KOPT-K1 (cell line): Measurements from ENCODE around the gene SERPINC1.

ENCODE experiments used
- H3K27ac ChIP-seq: fragments of 200-600 bp; sonication (generic); 2 replicates; pipeline ENCODE4 v1.5.1; 2016; ENCODE audit warnings: antibody characterized with exemption, mild to moderate bottlenecking, low read depth, low read length; ENCODE audit not compliant: poor library complexity, severe bottlenecking
- H3K36me3 ChIP-seq: fragments of 200-600 bp; sonication (generic); 2 replicates; pipeline ENCODE4 v1.5.1; 2017; ENCODE audit warnings: antibody characterized with exemption, mild to moderate bottlenecking, low read length, moderate library complexity; ENCODE audit not compliant: insufficient read depth
- H3K9me3 ChIP-seq: fragments of 200-600 bp; sonication (generic); 2 replicates; pipeline ENCODE4 v1.5.1; 2017; ENCODE audit warnings: antibody characterized with exemption, low read length, mild to moderate bottlenecking; ENCODE audit not compliant: insufficient read depth, poor library complexity, severe bottlenecking

The SERPINC1 gene

GRCh38 chr1:173871500-173871899 lies 45.6 kb downstream of the SERPINC1 start:
- Histone ChIP-seq H3K27ac (peak overlapping the region; percentile 56), H3K9me3 (no peaks in the 10 kb centered on the region), H3K36me3 (peaks cover 30% of the 10 kb centered on the region)

GRCh38 chr1:173871091-173871490 lies 46.0 kb downstream of the SERPINC1 start:
- Histone ChIP-seq H3K36me3 (peaks cover 30% of the 10 kb centered on the region), H3K9me3 (no peaks in the 10 kb centered on the region), H3K27ac (peak overlapping the region; percentile 56)

- Histone ChIP-seq H3K36me3 (peaks cover 30% of the 10 kb centered on the region), H3K27ac (peak overlapping the region; percentile 56), H3K9me3 (no peaks in the 10 kb centered on the region)
Observed at GRCh38 chr1:173870252-173871075, 46.7 kb downstream of the SERPINC1 start.

GRCh38 chr1:173869021-173869359 lies 48.1 kb downstream of the SERPINC1 start:
- H3K36me3 ChIP-seq = peaks cover 43% of the 10 kb centered on the region
- H3K27ac ChIP-seq = peak overlapping the region; percentile 93
- H3K9me3 ChIP-seq = no peaks in the 10 kb centered on the region

GRCh38 chr1:173868266-173869020 lies 48.7 kb downstream of the SERPINC1 start, which contains the start of gene ZBTB37:
TSS of gene ZBTB37 (plus strand) at chr1:173868380. CDS start at chr1:173870226, 1,846 bp downstream.
- peaks cover 49% of the 10 kb centered on the region for H3K36me3 ChIP-seq
- H3K27ac ChIP-seq = peak within 1 kb of the TSS; percentile 93
- no peaks in the 10 kb centered on the region for H3K9me3 ChIP-seq

GRCh38 chr1:173867753-173868265 lies 49.3 kb downstream of the SERPINC1 start, which contains the start of gene GAS5:
TSS of gene GAS5 (minus strand) at chr1:173867989.
- H3K27ac ChIP-seq = peak within 1 kb of the TSS; percentile 93
- no peaks in the 10 kb centered on the region for H3K9me3 ChIP-seq
- peaks cover 55% of the 10 kb centered on the region for H3K36me3 ChIP-seq

GRCh38 chr1:173867141-173867752 lies 49.9 kb downstream of the SERPINC1 start:
- no peaks in the 10 kb centered on the region for H3K9me3 ChIP-seq
- H3K27ac ChIP-seq = peak overlapping the region; percentile 93
- H3K36me3 ChIP-seq = peaks cover 58% of the 10 kb centered on the region

- Histone ChIP-seq H3K36me3 (peaks cover 64% of the 10 kb centered on the region), H3K9me3 (no peaks in the 10 kb centered on the region), H3K27ac (peak overlapping the region; percentile 93)
Observed at GRCh38 chr1:173866413-173867115, 50.6 kb downstream of the SERPINC1 start.

GRCh38 chr1:173865468-173866164 lies 51.5 kb downstream of the SERPINC1 start:
- Histone ChIP-seq H3K36me3 (peaks cover 69% of the 10 kb centered on the region), H3K27ac (peak overlapping the region; percentile 5), H3K9me3 (no peaks in the 10 kb centered on the region)

GRCh38 chr1:173864179-173864867 lies 52.8 kb downstream of the SERPINC1 start:
- peaks cover 73% of the 10 kb centered on the region for H3K36me3 ChIP-seq
- H3K9me3 ChIP-seq = no peaks in the 10 kb centered on the region
- peak overlapping the region; percentile 2 for H3K27ac ChIP-seq

GRCh38 chr1:173863224-173864161 lies 53.6 kb downstream of the SERPINC1 start:
- Histone ChIP-seq H3K27ac (no peak overlapping the region), H3K36me3 (peaks cover 80% of the 10 kb centered on the region), H3K9me3 (no peaks in the 10 kb centered on the region)

GRCh38 chr1:173862769-173863223 lies 54.3 kb downstream of the SERPINC1 start:
- Histone ChIP-seq H3K9me3 (no peaks in the 10 kb centered on the region), H3K36me3 (peaks cover 87% of the 10 kb centered on the region), H3K27ac (no peak overlapping the region)
